Measurements from ENCODE around the gene PAK5.

The PAK5 gene

GRCh38 chr20:9838378-9839295, at the start of gene PAK5:
PAK5 (minus strand) TSS chr20:9839076; CDS start chr20:9644328, 194,748 bp downstream.
- DNase-seq = peak; percentile 39

GRCh38 chr20:9887706-9888105, 48.8 kb upstream of the PAK5 start:
- no peak for DNase-seq

GRCh38 chr20:9886227-9886626, 47.4 kb upstream of the PAK5 start:
- peak; percentile 4 for DNase-seq

- DNase-seq = no peak
Observed at GRCh38 chr20:9884666-9885065, 45.8 kb upstream of the PAK5 start.

GRCh38 chr20:9884061-9884460, 45.2 kb upstream of the PAK5 start:
- DNase-seq = no peak

GRCh38 chr20:9877932-9878495, 39.1 kb upstream of the PAK5 start:
- no peak for DNase-seq

- DNase-seq = no peak
Observed at GRCh38 chr20:9867196-9867980, 28.5 kb upstream of the PAK5 start.

GRCh38 chr20:9852566-9852965, 13.7 kb upstream of the PAK5 start:
- no peak for DNase-seq

- DNase-seq = no peak
Observed at GRCh38 chr20:9839626-9840025, 750 bp upstream of the PAK5 start.

GRCh38 chr20:9838035-9838377, 870 bp downstream of the PAK5 start:
- DNase-seq = no peak

- DNase-seq = no peak
Observed at GRCh38 chr20:9837634-9838033, 1.2 kb downstream of the PAK5 start.

GRCh38 chr20:9835302-9835701, 3.6 kb downstream of the PAK5 start:
- DNase-seq = no peak

- DNase-seq = peak; percentile 7
Observed at GRCh38 chr20:9831032-9831431, 7.8 kb downstream of the PAK5 start.

GRCh38 chr20:9829835-9830234, 9.0 kb downstream of the PAK5 start:
- DNase-seq = no peak

- DNase-seq = no peak
Observed at GRCh38 chr20:9817654-9818053, 21.2 kb downstream of the PAK5 start.

GRCh38 chr20:9815632-9816031, 23.2 kb downstream of the PAK5 start:
- DNase-seq = no peak

GRCh38 chr20:9810738-9811137, 28.1 kb downstream of the PAK5 start:
- no peak for DNase-seq

- no peak for DNase-seq
Observed at GRCh38 chr20:9809271-9809670, 29.6 kb downstream of the PAK5 start.

- no peak for DNase-seq
Observed at GRCh38 chr20:9808166-9808565, 30.7 kb downstream of the PAK5 start.

GRCh38 chr20:9807136-9807535, 31.7 kb downstream of the PAK5 start:
- no peak for DNase-seq

- DNase-seq = no peak
Observed at GRCh38 chr20:9800421-9800820, 38.5 kb downstream of the PAK5 start.

- no peak for DNase-seq
Observed at GRCh38 chr20:9794831-9795230, 44.0 kb downstream of the PAK5 start.

- DNase-seq = no peak
Observed at GRCh38 chr20:9792674-9793073, 46.2 kb downstream of the PAK5 start.

GRCh38 chr20:9789131-9789530, 49.7 kb downstream of the PAK5 start:
- DNase-seq = no peak

All from fibroblast of upper back skin (primary cell).